Parathyroid adenoma (tissue), 2 donors: ENCODE results near the gene KDM4B.

Experiments used
- H2AFZ ChIP-seq: fragments of 300-600 bp; sonication (generic); one replicate; pipeline ENCODE4 v1.7.0; 2017; ENCODE audit warnings: antibody characterized with exemption, mild to moderate bottlenecking
- H3K27ac ChIP-seq: fragments of 300-600 bp; sonication (generic); one replicate; pipeline ENCODE4 v1.7.0; 2017
- H3K27me3 ChIP-seq: fragments of 300-600 bp; sonication (generic); one replicate; pipeline ENCODE4 v1.7.0; 2017; ENCODE audit warnings: low read length; ENCODE audit not compliant: control insufficient read depth, insufficient read depth
- H3K36me3 ChIP-seq: fragments of 300-600 bp; sonication (generic); one replicate; pipeline ENCODE4 v1.7.0; 2017; ENCODE audit warnings: low read length; ENCODE audit not compliant: control insufficient read depth, insufficient read depth
- H3K4me1 ChIP-seq: fragments of 300-600 bp; sonication (generic); one replicate; pipeline ENCODE4 v1.7.0; 2017; ENCODE audit warnings: control low read depth
- H3K4me2 ChIP-seq: fragments of 300-600 bp; sonication (generic); one replicate; pipeline ENCODE4 v1.7.0; 2017; ENCODE audit warnings: low read length
- H3K4me3 ChIP-seq: fragments of 300-600 bp; sonication (generic); one replicate; pipeline ENCODE4 v1.7.0; 2017; ENCODE audit warnings: low read depth, low read length
- H3K79me2 ChIP-seq: fragments of 300-600 bp; sonication (generic); one replicate; pipeline ENCODE4 v1.7.0; 2017; ENCODE audit warnings: control low read depth
- H3K9ac ChIP-seq: fragments of 300-600 bp; sonication (generic); one replicate; pipeline ENCODE4 v1.7.0; 2017; ENCODE audit warnings: mild to moderate bottlenecking
- H3K9me3 ChIP-seq: fragments of 300-600 bp; sonication (generic); one replicate; pipeline ENCODE4 v1.7.0; 2017; ENCODE audit warnings: low read length; ENCODE audit not compliant: control insufficient read depth
- TF ChIP-seq, protein P1 (sequence below): fragments of 300-600 bp; sonication (generic); IDR thresholded peaks from one replicate; pipeline ENCODE4 v1.7.0; 2017; ENCODE audit warnings: antibody characterized with exemption, mild to moderate bottlenecking
- donor health status: primary hyperparathyroidism.

KDM4B gene

DNA sequence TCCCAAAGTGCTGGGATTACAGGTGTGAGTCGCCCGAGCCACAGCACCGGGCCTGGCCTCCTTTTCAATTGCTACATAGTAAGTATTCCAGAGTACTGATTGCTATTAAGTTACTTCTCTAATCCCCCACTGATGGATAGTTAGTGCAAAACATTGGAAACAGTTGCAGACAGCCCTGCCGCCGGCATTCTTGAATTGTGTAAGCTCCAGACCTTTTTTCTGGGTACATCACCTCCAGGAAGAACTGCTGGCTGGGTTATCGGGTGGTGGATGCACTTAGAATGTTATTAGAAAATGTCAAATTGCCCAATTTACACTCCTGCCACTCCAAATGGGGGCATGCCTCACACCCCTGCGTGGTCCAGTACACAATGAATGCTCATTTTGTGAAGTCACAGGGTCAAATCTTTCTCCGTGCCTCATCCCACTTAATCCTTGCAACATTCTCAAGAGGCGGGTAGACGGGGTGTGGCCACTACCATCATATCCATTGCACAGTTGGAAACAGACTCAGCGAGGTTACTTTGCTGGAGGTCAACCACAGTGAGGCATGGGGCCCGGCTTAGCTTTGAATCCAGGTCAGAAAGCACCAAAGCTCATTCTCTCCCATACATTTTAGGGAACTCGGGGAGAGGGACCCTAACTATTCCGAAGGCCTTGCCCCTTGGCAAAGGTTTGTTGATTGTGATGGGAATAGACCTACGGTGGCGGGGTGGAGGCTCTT lies 1.0 kb upstream of the KDM4B start:
- Histone ChIP-seq H3K4me1 (peaks cover 12% of the 10 kb centered on the region), H3K9ac (no peak overlapping the region), H3K4me2 (peak overlapping the region; percentile 58), H3K9me3 (no peaks in the 10 kb centered on the region), H3K79me2 (peaks cover 24% of the 10 kb centered on the region), H2AFZ (peak overlapping the region; percentile 70), H3K27ac (no peak overlapping the region), H3K4me3 (no peak overlapping the region), H3K36me3 (no peaks in the 10 kb centered on the region), H3K27me3 (no peaks in the 10 kb centered on the region)
- TF ChIP-seq, protein P1, sequence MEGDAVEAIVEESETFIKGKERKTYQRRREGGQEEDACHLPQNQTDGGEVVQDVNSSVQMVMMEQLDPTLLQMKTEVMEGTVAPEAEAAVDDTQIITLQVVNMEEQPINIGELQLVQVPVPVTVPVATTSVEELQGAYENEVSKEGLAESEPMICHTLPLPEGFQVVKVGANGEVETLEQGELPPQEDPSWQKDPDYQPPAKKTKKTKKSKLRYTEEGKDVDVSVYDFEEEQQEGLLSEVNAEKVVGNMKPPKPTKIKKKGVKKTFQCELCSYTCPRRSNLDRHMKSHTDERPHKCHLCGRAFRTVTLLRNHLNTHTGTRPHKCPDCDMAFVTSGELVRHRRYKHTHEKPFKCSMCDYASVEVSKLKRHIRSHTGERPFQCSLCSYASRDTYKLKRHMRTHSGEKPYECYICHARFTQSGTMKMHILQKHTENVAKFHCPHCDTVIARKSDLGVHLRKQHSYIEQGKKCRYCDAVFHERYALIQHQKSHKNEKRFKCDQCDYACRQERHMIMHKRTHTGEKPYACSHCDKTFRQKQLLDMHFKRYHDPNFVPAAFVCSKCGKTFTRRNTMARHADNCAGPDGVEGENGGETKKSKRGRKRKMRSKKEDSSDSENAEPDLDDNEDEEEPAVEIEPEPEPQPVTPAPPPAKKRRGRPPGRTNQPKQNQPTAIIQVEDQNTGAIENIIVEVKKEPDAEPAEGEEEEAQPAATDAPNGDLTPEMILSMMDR = no peak

DNA sequence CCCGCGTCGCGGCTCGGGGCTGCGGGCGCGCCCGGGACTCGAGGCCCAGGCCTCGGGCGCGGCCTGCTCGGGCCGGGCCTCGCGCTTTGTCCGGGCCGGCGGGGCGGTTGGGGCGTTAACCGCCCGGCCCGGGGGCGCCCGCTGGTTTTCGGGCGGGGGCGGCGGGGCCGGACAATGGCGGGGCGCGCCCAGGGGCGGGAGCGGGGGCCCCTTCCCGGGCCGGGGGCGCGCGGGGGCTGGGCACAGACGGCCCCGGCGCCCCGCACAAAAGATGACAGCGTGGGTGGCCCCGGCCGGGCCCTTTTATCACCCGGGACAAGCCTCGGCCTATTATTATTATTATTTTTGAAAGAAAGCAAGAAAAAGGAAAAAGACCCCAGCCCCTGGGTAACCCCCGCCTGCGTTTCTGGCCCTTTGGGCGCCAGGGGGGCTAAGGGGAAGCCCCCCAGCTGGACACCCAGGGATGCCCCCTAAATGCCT lies 419 bp downstream of the KDM4B start:
- H3K9ac ChIP-seq = no peak overlapping the region
- H3K9me3 ChIP-seq = no peaks in the 10 kb centered on the region
- no peak overlapping the region for H2AFZ ChIP-seq
- no peaks in the 10 kb centered on the region for H3K36me3 ChIP-seq
- peaks cover 12% of the 10 kb centered on the region for H3K4me1 ChIP-seq
- H3K27ac ChIP-seq = no peak overlapping the region
- TF ChIP-seq, protein P1 = no peak
- peak overlapping the region; percentile 67 for H3K4me3 ChIP-seq
- H3K4me2 ChIP-seq = peak overlapping the region; percentile 83
- H3K79me2 ChIP-seq = peaks cover 30% of the 10 kb centered on the region
- no peaks in the 10 kb centered on the region for H3K27me3 ChIP-seq

DNA sequence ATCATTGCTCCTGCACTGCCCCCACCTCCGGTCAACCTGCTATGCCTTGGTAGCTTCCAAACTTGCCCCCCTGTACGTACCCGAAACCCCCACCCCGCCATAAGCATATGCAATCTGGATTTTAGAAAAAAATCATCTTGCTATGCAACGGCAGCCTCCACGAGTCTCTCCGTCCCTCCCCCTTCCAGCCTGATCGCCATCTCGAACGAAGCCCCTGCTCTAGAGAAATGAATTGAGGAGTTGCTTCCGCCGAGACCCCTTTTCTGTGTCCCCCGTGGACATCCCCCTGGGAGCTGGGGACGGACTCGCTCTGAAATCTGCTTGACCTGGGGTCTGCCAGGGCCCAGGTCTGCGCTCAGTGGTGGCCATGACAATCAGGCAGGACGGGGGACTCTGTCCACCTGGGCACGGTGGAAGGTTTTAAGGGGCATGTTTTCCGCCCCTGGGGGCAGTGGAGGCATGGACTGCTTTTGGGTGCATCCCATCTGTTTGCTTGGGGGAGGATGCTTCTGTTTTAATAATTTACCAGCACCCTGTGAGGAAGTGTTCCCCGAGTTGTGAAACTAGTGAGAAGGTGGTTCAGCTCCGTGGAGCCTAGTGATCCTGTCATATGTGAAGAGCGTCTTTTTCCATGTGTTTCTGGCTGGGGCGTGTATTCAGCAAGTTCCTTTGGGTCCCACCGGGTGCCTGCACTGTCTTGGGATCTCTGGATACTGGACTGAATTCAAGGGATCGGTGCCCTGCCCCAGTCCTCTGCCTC lies 1.0 kb downstream of the KDM4B start:
- H3K27me3 ChIP-seq = no peaks in the 10 kb centered on the region
- no peaks in the 10 kb centered on the region for H3K9me3 ChIP-seq
- no peak overlapping the region for H3K9ac ChIP-seq
- no peaks in the 10 kb centered on the region for H3K36me3 ChIP-seq
- H3K4me3 ChIP-seq = peak overlapping the region; percentile 67
- H2AFZ ChIP-seq = no peak overlapping the region
- TF ChIP-seq, protein P1 = no peak
- peaks cover 35% of the 10 kb centered on the region for H3K79me2 ChIP-seq
- H3K4me1 ChIP-seq = peaks cover 12% of the 10 kb centered on the region
- peak overlapping the region; percentile 83 for H3K4me2 ChIP-seq
- H3K27ac ChIP-seq = peak overlapping the region; percentile 58

DNA sequence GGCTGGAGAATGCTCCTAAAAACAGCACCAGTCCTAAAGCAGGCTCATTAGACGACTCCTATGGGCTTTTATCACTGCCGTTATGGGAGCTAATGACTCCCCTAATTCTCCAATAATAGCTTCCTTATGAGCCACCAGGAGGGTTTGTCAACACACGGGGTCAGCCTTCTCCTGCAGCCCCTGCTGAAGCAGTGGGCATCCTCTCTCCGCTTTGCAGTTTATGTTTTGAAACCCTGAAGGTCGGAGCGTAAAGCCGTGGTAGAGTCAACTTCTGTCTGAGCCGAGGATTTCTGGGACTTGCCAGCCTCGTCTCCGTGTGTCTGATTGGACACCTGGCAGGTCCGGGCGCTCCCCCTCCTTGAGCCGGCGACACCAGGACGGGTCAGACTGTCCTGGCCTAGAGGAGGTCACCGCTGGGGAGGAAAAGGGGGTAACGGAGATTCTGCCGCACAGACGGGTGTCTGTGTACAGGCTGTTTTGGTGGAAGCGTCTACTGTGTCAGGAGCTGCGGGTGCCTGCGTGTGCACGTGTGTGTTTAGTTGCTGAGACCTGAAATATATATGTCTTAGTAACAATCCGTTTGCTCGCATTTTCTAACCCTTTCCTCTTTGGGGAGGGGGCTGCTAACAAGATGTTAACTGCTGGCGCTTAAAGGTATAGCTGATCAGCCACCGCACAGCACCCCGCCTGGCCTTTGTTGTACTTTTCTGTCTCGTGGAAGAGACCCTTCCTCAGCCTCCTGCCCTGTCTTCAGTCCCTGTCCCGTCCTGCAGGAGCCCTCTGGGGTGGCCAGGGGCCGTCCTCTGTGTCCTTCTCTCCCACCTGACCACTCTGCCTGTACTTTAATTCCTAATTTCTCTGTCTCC lies 1.9 kb downstream of the KDM4B start:
- Histone ChIP-seq H2AFZ (no peak overlapping the region), H3K27me3 (no peaks in the 10 kb centered on the region), H3K27ac (peak overlapping the region; percentile 58), H3K79me2 (peaks cover 39% of the 10 kb centered on the region), H3K4me1 (peaks cover 14% of the 10 kb centered on the region), H3K4me3 (peak overlapping the region; percentile 45), H3K9me3 (no peaks in the 10 kb centered on the region), H3K4me2 (peak overlapping the region; percentile 83), H3K36me3 (no peaks in the 10 kb centered on the region), H3K9ac (no peak overlapping the region)
- TF ChIP-seq, protein P1 = no peak
